Measurements from ENCODE around the gene CCDC138.

CCDC138 gene

DNA sequence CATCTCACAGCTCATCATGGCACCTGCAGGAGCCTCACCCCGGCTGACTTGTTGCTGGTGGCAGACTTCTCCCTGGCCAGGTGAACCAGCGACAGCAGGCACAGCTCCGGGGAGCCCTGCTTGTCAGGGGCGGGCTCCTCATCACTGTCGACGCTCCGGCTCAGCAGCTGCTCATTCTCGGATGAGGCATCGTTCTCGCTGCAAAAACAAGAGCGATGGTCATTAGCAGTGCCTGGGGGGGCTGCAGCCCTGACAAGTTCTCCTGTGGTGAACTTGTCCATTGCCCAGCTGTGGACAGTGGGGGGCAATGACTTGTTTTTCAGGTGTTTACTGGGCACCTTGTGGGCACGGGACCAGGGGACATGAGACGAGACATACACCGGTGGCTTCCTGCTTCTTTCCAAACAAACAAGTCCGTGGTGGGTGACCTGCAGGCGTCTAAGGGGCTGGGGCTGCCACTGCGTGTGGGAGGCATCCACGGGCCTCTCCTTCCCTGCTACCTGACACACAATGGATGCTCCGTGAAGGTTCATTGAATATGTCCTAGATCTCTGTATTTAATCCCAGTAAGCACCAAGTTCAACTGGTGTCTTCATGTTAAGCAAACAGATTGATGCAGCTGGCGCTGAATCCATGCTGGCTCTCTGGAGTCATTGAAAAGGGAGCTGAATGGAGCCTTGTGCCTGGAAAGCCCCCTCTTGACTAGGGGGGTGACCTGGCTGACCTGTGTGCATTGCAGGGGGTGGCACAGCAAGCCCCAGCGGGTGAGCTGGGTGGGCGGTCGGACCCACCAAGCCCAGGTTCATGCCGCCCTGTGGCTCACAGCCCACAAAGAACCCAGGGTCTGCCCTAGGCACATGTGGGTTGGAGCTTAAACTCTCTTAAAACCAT lies 121.5 kb downstream of the CCDC138 start:
- H3K27ac ChIP-seq = no peak overlapping the region; the same call in 1 of the 2 replicates
- TF ChIP-seq, protein P1, sequence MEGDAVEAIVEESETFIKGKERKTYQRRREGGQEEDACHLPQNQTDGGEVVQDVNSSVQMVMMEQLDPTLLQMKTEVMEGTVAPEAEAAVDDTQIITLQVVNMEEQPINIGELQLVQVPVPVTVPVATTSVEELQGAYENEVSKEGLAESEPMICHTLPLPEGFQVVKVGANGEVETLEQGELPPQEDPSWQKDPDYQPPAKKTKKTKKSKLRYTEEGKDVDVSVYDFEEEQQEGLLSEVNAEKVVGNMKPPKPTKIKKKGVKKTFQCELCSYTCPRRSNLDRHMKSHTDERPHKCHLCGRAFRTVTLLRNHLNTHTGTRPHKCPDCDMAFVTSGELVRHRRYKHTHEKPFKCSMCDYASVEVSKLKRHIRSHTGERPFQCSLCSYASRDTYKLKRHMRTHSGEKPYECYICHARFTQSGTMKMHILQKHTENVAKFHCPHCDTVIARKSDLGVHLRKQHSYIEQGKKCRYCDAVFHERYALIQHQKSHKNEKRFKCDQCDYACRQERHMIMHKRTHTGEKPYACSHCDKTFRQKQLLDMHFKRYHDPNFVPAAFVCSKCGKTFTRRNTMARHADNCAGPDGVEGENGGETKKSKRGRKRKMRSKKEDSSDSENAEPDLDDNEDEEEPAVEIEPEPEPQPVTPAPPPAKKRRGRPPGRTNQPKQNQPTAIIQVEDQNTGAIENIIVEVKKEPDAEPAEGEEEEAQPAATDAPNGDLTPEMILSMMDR (conservative IDR thresholded peaks at IDR 0.05) = no peak

DNA sequence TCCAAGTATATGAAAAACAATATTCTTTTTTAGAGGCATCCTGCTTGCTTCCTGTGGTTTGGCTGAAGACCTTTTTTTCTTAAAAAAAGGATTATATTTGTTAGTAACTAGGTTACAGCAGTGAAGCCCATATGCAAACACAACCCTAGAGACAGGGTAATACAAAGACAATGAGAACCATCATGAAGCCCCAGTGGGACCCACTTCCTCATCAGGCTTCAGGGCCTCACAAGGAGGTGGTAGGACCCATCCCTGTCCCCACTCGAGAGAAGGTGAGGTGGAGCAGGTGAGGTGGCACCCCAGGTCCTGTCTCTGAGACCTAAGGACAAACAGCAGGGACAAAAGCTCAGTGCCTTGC lies 122.1 kb downstream of the CCDC138 start:
- TF ChIP-seq, protein P1 (conservative IDR thresholded peaks at IDR 0.05) = no peak
- H3K27ac ChIP-seq = no peak overlapping the region

DNA sequence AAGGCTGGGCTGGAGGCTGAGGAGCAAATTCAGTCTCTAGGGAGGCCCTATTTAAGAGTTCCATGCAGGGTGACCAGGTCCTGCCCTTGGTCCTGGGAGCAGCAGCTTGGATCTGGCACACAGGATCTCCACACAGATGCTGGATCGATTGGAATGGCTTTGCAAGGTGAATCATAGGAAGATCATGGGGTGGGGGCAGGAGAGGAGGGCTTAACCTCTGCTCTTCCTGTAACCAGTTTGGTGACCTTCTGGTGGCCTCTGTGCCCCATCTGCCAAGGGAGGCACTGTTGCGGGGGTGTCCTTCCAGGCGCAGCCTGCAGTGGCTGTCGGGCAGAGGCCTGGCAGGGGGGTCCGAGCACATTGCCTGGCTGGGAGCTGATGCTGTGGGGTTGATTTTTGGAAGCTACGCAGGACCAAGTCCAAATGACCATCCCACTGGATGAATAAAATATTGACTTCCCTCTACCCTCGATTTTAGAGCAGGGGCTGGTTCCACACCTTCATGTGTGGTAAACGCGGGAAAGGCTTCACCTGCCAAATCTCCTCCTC lies 122.8 kb downstream of the CCDC138 start:
- TF ChIP-seq, protein P1 (conservative IDR thresholded peaks at IDR 0.05) = no peak

DNA sequence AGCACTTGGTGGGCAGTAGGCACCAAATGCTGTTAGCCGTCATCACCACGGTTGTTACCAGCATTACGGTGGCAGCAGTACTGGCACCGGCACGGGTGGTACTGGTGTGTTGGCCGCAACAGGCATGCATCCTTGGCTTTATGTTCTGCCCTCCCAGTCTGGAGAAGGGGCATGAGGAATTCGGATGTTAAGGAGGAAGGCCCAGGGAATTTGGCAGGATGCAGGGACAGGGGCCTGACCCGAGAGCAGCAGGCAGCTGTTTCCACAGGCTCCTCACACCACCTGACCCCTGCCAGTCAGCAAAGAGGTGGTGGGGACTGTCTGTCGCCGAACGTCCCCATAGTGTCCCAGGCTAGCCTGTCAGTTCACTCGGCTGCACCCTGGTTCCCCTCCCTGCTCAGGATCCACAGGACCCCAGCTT lies 123.5 kb downstream of the CCDC138 start:
- TF ChIP-seq, protein P1 (conservative IDR thresholded peaks at IDR 0.05) = no peak
- H3K27ac ChIP-seq = no peak overlapping the region

More for the DNA sequence above, 122.8 kb downstream of the CCDC138 start:
- H3K27ac ChIP-seq = no peak overlapping the region

DNA sequence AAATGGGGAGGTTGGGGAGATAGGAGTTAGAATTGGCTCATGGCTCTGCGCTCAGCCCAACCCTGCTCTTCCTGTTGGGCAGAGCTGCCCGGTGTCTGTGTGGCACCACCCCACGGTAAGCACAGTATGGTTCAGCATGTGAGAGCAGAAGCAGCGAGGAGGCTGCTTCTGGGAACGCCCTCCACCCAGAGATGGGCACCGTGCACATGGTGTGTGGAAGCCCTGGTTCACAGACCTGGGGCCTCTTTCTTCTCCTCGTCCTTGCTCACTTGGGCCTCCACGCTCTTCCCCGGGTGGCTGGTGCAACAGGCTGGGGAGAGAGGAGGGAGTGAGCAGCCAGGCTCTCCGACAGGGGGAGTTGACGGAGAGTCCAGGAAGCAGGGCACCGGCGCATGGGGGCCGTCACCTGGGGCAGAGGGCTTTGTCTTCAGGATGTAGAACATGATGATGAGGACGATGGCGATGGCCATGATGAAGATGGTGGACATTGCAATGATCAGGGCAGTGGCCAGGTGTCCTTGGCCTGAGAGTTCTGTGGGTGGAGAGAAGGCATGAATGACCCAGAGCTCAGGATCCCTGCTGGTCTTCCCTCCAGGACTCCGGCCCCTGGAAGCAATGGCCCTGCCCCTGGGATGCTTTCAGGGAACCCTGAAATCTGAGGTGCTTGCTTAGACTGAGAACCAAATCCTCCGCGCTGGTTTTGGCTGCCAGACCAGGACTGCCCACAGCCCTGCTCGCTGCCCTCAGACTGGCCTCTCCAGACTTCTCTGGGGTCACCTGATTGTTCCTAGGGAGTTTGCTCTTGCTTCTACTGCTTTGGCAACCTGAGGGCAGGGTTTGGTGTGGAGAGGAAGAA lies 124.2 kb downstream of the CCDC138 start:
- H3K27ac ChIP-seq = no peak overlapping the region
- TF ChIP-seq, protein P1 (conservative IDR thresholded peaks at IDR 0.05) = no peak

DNA sequence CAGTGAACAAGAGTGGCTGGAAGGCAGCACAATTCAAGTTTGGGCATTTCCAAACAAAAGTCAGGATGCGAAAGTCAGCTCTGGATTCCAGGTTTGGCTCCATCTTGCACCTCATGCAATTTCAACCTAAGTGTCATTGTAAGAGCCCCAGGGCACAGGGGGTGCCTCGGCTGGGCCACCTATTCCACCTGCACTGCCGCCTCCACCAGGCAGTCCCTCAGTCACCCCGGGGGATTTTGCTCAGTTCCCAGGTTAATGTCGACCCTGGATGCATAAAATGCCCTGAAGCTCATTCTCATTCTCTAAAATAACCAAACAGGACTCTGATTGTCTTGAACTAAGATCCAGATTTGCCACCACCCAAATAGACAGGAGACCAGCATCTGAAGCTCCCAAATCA lies 124.8 kb downstream of the CCDC138 start:
- TF ChIP-seq, protein P1 (conservative IDR thresholded peaks at IDR 0.05) = no peak
- no peak overlapping the region for H3K27ac ChIP-seq
